ENCODE measurements around the gene CT45A3. TPM values are rescaled to one million over a fixed set of nuclear protein-coding genes. Genes with fewer than 3 reads are reported as not detected.
"Not testable (repeated sequence)": the region's sequence is repeated elsewhere in the genome, so short reads cannot be mapped to it uniquely, and the experiment has no call there.

Gene CT45A3, protein sequence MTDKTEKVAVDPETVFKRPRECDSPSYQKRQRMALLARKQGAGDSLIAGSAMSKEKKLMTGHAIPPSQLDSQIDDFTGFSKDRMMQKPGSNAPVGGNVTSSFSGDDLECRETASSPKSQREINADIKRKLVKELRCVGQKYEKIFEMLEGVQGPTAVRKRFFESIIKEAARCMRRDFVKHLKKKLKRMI
- total RNA-seq (not detected), polyA plus RNA-seq (0.16 TPM)
- long read RNA-seq, donor 1: 0 reads
- long read RNA-seq, donor 2: 0 reads
- long read RNA-seq, donor 3: 0 reads
- long read RNA-seq, donor 4: 0 reads
- long read RNA-seq, donor 5: 0 reads
- long read RNA-seq, donor 6: 0 reads
- long read RNA-seq, donor 7: 0 reads
- long read RNA-seq, donor 8: 0 reads
- long read RNA-seq, donor 9: 0 reads
- long read RNA-seq, donor 10: 0 reads

DNA sequence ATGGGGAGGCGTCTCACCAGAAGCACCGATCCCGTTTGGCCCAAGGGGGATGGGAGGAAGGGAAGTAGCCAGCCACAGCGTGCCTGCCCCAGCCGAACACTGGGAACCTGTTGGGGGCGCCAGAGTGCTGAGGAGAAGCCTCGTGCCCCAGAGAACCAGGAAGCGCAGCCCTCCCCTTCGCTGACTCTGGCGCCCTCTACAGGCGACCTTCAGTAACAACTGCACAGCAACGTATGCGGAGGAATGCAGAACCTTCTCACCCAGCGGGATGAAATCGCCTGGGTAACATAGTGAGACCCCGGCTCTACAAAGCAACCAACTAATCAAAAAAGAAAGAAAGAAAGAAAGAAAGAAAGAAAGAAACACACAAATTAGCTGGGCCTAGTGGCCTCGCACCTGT is at the start of gene CT45A3:
Gene CT45A3 (minus strand): TSS at position 101 of the 400 bp plus-strand sequence. CDS start 3,747 bp downstream, outside the sequence.
- no CpG with 5 or more reads among the region's 17 CpGs for WGBS
- H3K27ac ChIP-seq (ENCODE audit: low read depth in 1 of 2, low read length in 1 of 2); H3K27me3 ChIP-seq (ENCODE audit: control insufficient read depth in 2 of 2, insufficient read depth in 1 of 2, low read length in 1 of 2); H3K9me3 ChIP-seq (ENCODE audit: control insufficient read depth in 2 of 2, insufficient read depth in 1 of 2, low read length in 1 of 2); DNase-seq (ENCODE audit: low read depth in 6 of 9, low spot score in 9 of 9); H3K4me1 ChIP-seq (ENCODE audit: control insufficient read depth in 2 of 2, insufficient read depth in 2 of 2, low read length in 2 of 2); H3K4me3 ChIP-seq (ENCODE audit: low read length in 2 of 2); H3K36me3 ChIP-seq (ENCODE audit: control insufficient read depth in 2 of 2, insufficient read depth in 2 of 2, low read length in 1 of 2): not testable (repeated sequence)

- not testable (repeated sequence) for H3K4me1 ChIP-seq (ENCODE audit: control insufficient read depth in 2 of 2, insufficient read depth in 2 of 2, low read length in 2 of 2); H3K9me3 ChIP-seq (ENCODE audit: control insufficient read depth in 2 of 2, insufficient read depth in 1 of 2, low read length in 1 of 2); DNase-seq (ENCODE audit: low read depth in 6 of 9, low spot score in 9 of 9); H3K4me3 ChIP-seq (ENCODE audit: low read length in 2 of 2); H3K27ac ChIP-seq (ENCODE audit: low read depth in 1 of 2, low read length in 1 of 2); H3K27me3 ChIP-seq (ENCODE audit: control insufficient read depth in 2 of 2, insufficient read depth in 1 of 2, low read length in 1 of 2); H3K36me3 ChIP-seq (ENCODE audit: control insufficient read depth in 2 of 2, insufficient read depth in 2 of 2, low read length in 1 of 2)
- no CpG with 5 or more reads among the region's 16 CpGs for WGBS
Observed at GRCh38 chrX:135802687-135803086, 34.7 kb upstream of the CT45A3 start, which contains the start of gene CT45A6. TSS of gene CT45A6 (minus strand) at chrX:135802787. CDS start at chrX:135798993, 3,794 bp downstream.

GRCh38 chrX:135785403-135785802 is 17.4 kb upstream of the CT45A3 start, which contains the start of gene CT45A5:
TSS of gene CT45A5 (minus strand) at chrX:135785503. CDS start at chrX:135781729, 3,774 bp downstream.
- no CpG with 5 or more reads among the region's 16 CpGs for WGBS
- not testable (repeated sequence) for H3K9me3 ChIP-seq (ENCODE audit: control insufficient read depth in 2 of 2, insufficient read depth in 1 of 2, low read length in 1 of 2); H3K36me3 ChIP-seq (ENCODE audit: control insufficient read depth in 2 of 2, insufficient read depth in 2 of 2, low read length in 1 of 2); H3K27ac ChIP-seq (ENCODE audit: low read depth in 1 of 2, low read length in 1 of 2); H3K4me1 ChIP-seq (ENCODE audit: control insufficient read depth in 2 of 2, insufficient read depth in 2 of 2, low read length in 2 of 2); H3K27me3 ChIP-seq (ENCODE audit: control insufficient read depth in 2 of 2, insufficient read depth in 1 of 2, low read length in 1 of 2); DNase-seq (ENCODE audit: low read depth in 6 of 9, low spot score in 9 of 9); H3K4me3 ChIP-seq (ENCODE audit: low read length in 2 of 2)

DNA sequence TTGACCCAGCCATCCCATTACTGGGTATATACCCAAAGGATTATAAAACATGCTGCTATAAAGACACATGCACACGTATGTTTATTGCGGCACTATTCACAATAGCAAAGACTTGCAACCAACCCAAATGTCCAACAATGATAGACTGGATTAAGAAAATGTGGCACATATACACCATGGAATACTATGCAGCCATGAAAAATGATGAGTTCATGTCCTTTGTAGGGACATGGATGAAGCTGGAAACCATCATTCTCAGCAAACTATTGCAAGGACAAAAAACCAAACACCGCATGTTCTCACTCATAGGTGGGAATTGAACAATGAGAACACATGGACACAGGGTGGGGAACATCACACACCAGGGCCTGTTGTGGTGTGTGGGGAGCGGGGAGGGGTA is 23.3 kb downstream of the CT45A3 start:
- H3K4me1 ChIP-seq (ENCODE audit: control insufficient read depth in 2 of 2, insufficient read depth in 2 of 2, low read length in 2 of 2); H3K4me3 ChIP-seq (ENCODE audit: low read length in 2 of 2); H3K27me3 ChIP-seq (ENCODE audit: control insufficient read depth in 2 of 2, insufficient read depth in 1 of 2, low read length in 1 of 2); DNase-seq (ENCODE audit: low read depth in 6 of 9, low spot score in 9 of 9); H3K9me3 ChIP-seq (ENCODE audit: control insufficient read depth in 2 of 2, insufficient read depth in 1 of 2, low read length in 1 of 2); H3K27ac ChIP-seq (ENCODE audit: low read depth in 1 of 2, low read length in 1 of 2); H3K36me3 ChIP-seq (ENCODE audit: control insufficient read depth in 2 of 2, insufficient read depth in 2 of 2, low read length in 1 of 2): not testable (repeated sequence)
- 96% methylated on average over 3 of the region's 4 CpGs for WGBS

GRCh38 chrX:135741192-135741715 is 26.7 kb downstream of the CT45A3 start:
- WGBS: 96% methylated on average over 23 of the region's 23 CpGs
- H3K36me3 ChIP-seq (ENCODE audit: control insufficient read depth in 2 of 2, insufficient read depth in 2 of 2, low read length in 1 of 2): no peaks in the 10 kb centered on the region
- no peaks in the 10 kb centered on the region for H3K4me1 ChIP-seq (ENCODE audit: control insufficient read depth in 2 of 2, insufficient read depth in 2 of 2, low read length in 2 of 2)
- no peak for DNase-seq (ENCODE audit: low read depth in 6 of 9, low spot score in 9 of 9)
- H3K9me3 ChIP-seq (ENCODE audit: control insufficient read depth in 2 of 2, insufficient read depth in 1 of 2, low read length in 1 of 2): no peaks in the 10 kb centered on the region
- no peak overlapping the region for H3K27ac ChIP-seq (ENCODE audit: low read depth in 1 of 2, low read length in 1 of 2)
- H3K27me3 ChIP-seq (ENCODE audit: control insufficient read depth in 2 of 2, insufficient read depth in 1 of 2, low read length in 1 of 2): no peaks in the 10 kb centered on the region
- no peak overlapping the region for H3K4me3 ChIP-seq (ENCODE audit: low read length in 2 of 2)

DNA sequence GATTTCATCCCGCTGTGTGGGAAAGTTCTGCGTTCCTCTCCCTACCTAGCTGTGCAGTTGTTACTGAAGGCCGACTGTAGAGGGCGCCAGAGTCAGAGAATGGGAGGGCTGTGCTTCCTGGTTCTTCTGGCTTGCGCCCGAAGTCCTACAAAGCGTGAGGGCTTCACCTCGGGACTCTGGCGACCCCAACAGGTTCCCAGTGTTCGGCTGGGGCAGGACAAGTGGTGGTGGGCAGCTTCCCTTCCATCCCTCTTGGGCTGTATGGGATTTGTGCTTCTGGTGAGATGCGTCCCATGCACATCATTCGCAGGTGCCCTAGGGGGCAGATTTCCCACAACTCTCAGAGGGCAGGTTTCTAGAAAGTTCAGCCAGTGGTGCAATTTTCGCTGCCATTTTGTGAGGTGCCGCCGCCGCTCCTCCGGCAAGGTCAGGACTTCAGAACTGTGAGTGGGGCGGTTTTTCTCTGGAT is 27.3 kb downstream of the CT45A3 start:
- Histone ChIP-seq H3K36me3 (ENCODE audit: control insufficient read depth in 2 of 2, insufficient read depth in 2 of 2, low read length in 1 of 2) (no peaks in the 10 kb centered on the region), H3K4me1 (ENCODE audit: control insufficient read depth in 2 of 2, insufficient read depth in 2 of 2, low read length in 2 of 2) (no peaks in the 10 kb centered on the region), H3K27ac (ENCODE audit: low read depth in 1 of 2, low read length in 1 of 2) (no peak overlapping the region), H3K27me3 (ENCODE audit: control insufficient read depth in 2 of 2, insufficient read depth in 1 of 2, low read length in 1 of 2) (no peaks in the 10 kb centered on the region), H3K9me3 (ENCODE audit: control insufficient read depth in 2 of 2, insufficient read depth in 1 of 2, low read length in 1 of 2) (no peaks in the 10 kb centered on the region), H3K4me3 (ENCODE audit: low read length in 2 of 2) (no peak overlapping the region)
- 41% methylated on average over 18 of the region's 18 CpGs for WGBS
- DNase-seq (ENCODE audit: low read depth in 6 of 9, low spot score in 9 of 9): peak in 6 of 9 donors; percentile 1 to 22 (median 12)

DNA sequence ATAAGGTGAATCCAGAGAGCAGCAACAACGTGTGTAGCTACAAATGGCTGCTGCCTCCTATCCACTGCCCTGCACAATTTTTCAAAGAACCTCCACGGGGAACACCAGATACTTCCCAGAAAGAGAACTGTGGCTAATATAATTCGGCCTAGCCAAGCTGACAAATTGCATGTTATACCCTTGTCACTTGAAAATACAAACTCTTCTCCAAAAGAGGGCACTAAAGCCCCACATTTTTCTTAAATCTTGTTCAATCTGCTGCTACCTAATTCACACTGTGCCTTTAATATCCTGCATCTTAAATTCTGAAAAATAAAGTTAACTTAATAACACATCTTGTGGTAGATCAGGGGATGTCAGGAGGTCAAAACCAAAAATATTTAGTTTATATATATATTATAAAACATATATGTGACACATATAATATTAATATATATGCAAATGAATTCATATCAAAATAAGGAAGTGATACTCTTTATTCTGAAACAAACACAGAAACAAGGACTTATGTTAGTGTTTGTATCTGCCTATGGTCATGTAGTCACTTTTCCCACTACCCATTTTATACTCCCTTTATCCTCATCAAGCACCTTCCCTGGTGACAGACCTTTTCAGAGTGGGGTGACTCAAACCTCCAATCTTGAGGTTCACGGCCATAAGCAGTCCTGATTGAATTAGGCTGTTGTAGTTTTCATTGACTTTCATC is 30.5 kb downstream of the CT45A3 start:
- no peak for DNase-seq (ENCODE audit: low read depth in 6 of 9, low spot score in 9 of 9)
- no peak overlapping the region for H3K4me3 ChIP-seq (ENCODE audit: low read length in 2 of 2)
- no peak overlapping the region for H3K27ac ChIP-seq (ENCODE audit: low read depth in 1 of 2, low read length in 1 of 2)
- 53% methylated on average over 4 of the region's 4 CpGs for WGBS
- H3K27me3 ChIP-seq (ENCODE audit: control insufficient read depth in 2 of 2, insufficient read depth in 1 of 2, low read length in 1 of 2): no peaks in the 10 kb centered on the region
- H3K36me3 ChIP-seq (ENCODE audit: control insufficient read depth in 2 of 2, insufficient read depth in 2 of 2, low read length in 1 of 2): no peaks in the 10 kb centered on the region
- no peaks in the 10 kb centered on the region for H3K4me1 ChIP-seq (ENCODE audit: control insufficient read depth in 2 of 2, insufficient read depth in 2 of 2, low read length in 2 of 2)
- no peaks in the 10 kb centered on the region for H3K9me3 ChIP-seq (ENCODE audit: control insufficient read depth in 2 of 2, insufficient read depth in 1 of 2, low read length in 1 of 2)

- not testable (repeated sequence) for H3K36me3 ChIP-seq (ENCODE audit: control insufficient read depth in 2 of 2, insufficient read depth in 2 of 2, low read length in 1 of 2); DNase-seq (ENCODE audit: low read depth in 6 of 9, low spot score in 9 of 9); H3K4me1 ChIP-seq (ENCODE audit: control insufficient read depth in 2 of 2, insufficient read depth in 2 of 2, low read length in 2 of 2); H3K9me3 ChIP-seq (ENCODE audit: control insufficient read depth in 2 of 2, insufficient read depth in 1 of 2, low read length in 1 of 2); H3K27ac ChIP-seq (ENCODE audit: low read depth in 1 of 2, low read length in 1 of 2); H3K27me3 ChIP-seq (ENCODE audit: control insufficient read depth in 2 of 2, insufficient read depth in 1 of 2, low read length in 1 of 2); H3K4me3 ChIP-seq (ENCODE audit: low read length in 2 of 2)
- 93% methylated on average over 5 of the region's 5 CpGs for WGBS
Observed at GRCh38 chrX:135734666-135735065, 33.3 kb downstream of the CT45A3 start.

DNA sequence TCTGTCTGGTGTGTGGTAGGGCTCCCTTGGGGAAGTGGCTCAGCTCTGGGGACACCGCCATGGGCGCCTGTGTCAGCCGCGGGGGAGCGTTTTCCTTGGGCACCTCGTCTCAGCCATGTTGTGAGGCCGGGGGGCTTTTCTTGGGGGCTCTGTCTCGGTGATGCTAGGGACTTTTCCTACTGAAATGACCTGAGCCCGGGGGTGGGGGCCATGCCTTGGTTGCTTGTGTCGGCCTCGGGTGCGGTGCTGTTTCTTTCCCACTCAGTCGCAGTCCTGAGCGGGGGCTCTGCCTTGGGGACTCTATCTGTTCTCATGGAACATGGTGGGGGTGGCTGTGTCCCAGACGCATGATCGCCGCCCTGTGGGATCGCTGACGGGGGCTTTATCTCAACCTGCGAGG is 54.2 kb downstream of the CT45A3 start:
- DNase-seq (ENCODE audit: low read depth in 6 of 9, low spot score in 9 of 9): no peak
- Histone ChIP-seq H3K36me3 (ENCODE audit: control insufficient read depth in 2 of 2, insufficient read depth in 2 of 2, low read length in 1 of 2) (no peaks in the 10 kb centered on the region), H3K4me3 (ENCODE audit: low read length in 2 of 2) (no peak overlapping the region), H3K9me3 (ENCODE audit: control insufficient read depth in 2 of 2, insufficient read depth in 1 of 2, low read length in 1 of 2) (no peaks in the 10 kb centered on the region), H3K27me3 (ENCODE audit: control insufficient read depth in 2 of 2, insufficient read depth in 1 of 2, low read length in 1 of 2) (no peaks in the 10 kb centered on the region), H3K4me1 (ENCODE audit: control insufficient read depth in 2 of 2, insufficient read depth in 2 of 2, low read length in 2 of 2) (no peaks in the 10 kb centered on the region), H3K27ac (ENCODE audit: low read depth in 1 of 2, low read length in 1 of 2) (no peak overlapping the region)
- WGBS: 94% methylated on average over 20 of the region's 20 CpGs
